22Rv1 (cell line): ENCODE data around the gene TAS2R60.

Experiments used
- ZFX ChIP-seq: fragments of 450-650 bp; IDR thresholded peaks from 2 replicates; pipeline ENCODE4 v1.6.1; 2017; ENCODE audit warnings: antibody characterized with exemption, borderline replicate concordance
- TF ChIP-seq, protein P1 (sequence below): fragments of 450-650 bp; IDR thresholded peaks from 2 replicates; pipeline ENCODE4 v1.5.1; 2017; ENCODE audit warnings: mild to moderate bottlenecking

DNA sequence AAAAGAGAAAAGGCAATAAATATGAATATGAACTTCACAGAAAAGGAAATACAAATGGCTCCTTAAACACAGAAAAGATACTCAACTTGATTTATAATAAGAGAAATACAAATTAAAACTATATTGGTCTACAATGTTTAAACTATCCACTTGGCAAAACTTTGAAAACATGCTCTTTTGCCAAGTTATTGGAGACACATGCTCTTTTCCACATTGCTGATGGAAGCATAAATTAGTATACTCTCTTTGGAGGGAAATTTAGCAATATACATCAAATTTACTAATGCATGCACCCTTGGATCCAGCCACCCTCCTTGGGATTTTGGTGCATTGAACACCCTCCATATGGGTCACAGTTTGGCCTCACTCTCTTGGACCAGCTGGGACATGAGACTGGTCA, 7.9 kb downstream of the TAS2R60 start:
- TF ChIP-seq, protein P1, sequence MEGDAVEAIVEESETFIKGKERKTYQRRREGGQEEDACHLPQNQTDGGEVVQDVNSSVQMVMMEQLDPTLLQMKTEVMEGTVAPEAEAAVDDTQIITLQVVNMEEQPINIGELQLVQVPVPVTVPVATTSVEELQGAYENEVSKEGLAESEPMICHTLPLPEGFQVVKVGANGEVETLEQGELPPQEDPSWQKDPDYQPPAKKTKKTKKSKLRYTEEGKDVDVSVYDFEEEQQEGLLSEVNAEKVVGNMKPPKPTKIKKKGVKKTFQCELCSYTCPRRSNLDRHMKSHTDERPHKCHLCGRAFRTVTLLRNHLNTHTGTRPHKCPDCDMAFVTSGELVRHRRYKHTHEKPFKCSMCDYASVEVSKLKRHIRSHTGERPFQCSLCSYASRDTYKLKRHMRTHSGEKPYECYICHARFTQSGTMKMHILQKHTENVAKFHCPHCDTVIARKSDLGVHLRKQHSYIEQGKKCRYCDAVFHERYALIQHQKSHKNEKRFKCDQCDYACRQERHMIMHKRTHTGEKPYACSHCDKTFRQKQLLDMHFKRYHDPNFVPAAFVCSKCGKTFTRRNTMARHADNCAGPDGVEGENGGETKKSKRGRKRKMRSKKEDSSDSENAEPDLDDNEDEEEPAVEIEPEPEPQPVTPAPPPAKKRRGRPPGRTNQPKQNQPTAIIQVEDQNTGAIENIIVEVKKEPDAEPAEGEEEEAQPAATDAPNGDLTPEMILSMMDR: no peak
- no peak for TF ChIP-seq ZFX
